HFF-Myc (cell line): ENCODE data around the gene MYB.

Experiments used
- DNase-seq: peaks from one replicate; pipeline ENCODE4 v3.0.0-alpha.2; 2011; ENCODE audit warnings: low read depth; ENCODE audit errors: extremely low read depth
- H3K4me3 ChIP-seq: replicated peaks from 2 replicates; pipeline ENCODE4 v1.5.1; 2011; ENCODE audit warnings: low read depth, mild to moderate bottlenecking, control low read depth, low read length
- CTCF ChIP-seq: IDR thresholded peaks from 2 replicates; pipeline ENCODE4 v1.5.1; 2012; ENCODE audit warnings: mild to moderate bottlenecking, low read depth, low read length, control low read depth; ENCODE audit errors: missing control alignments

MYB gene

GRCh38 chr6:135166515-135166914 lies 14.6 kb upstream of the MYB start:
- no peak for TF ChIP-seq CTCF
- H3K4me3 ChIP-seq = no peak overlapping the region
- no peak for DNase-seq

- no peak for DNase-seq
- TF ChIP-seq CTCF = no peak
- H3K4me3 ChIP-seq = no peak overlapping the region
Observed at GRCh38 chr6:135167617-135168016, 13.5 kb upstream of the MYB start.

- no peak overlapping the region for H3K4me3 ChIP-seq
- no peak for TF ChIP-seq CTCF
- no peak for DNase-seq
Observed at GRCh38 chr6:135168766-135169165, 12.3 kb upstream of the MYB start.

- no peak for TF ChIP-seq CTCF
- no peak overlapping the region for H3K4me3 ChIP-seq
- DNase-seq = no peak
Observed at GRCh38 chr6:135170238-135170637, 10.9 kb upstream of the MYB start.

GRCh38 chr6:135170849-135171248 lies 10.3 kb upstream of the MYB start:
- H3K4me3 ChIP-seq = no peak overlapping the region
- TF ChIP-seq CTCF = no peak
- no peak for DNase-seq

- no peak overlapping the region for H3K4me3 ChIP-seq
- no peak for DNase-seq
- TF ChIP-seq CTCF = no peak
Observed at GRCh38 chr6:135173242-135173988, 7.7 kb upstream of the MYB start.

- TF ChIP-seq CTCF = no peak
- H3K4me3 ChIP-seq = no peak overlapping the region
- DNase-seq = no peak
Observed at GRCh38 chr6:135173989-135174484, 7.1 kb upstream of the MYB start.
